Forelimb muscle (tissue), 1 donor: ENCODE results near the gene EYS. TPM values are rescaled to one million over a fixed set of nuclear protein-coding genes. Genes with fewer than 3 reads are reported as not detected.

ENCODE experiments used
- DNase-seq: peaks from one replicate; pipeline ENCODE4 v3.0.0-alpha.2; 2013; ENCODE audit warnings: low read depth
- polyA plus RNA-seq: library from polyadenylated mRNA; unstranded; fragments of 120-200 nt; gene quantifications from one replicate; pipeline ENCODE4 v1.2.1, GENCODE V29; 2013; ENCODE audit not compliant: insufficient read length

Gene EYS
- polyA plus RNA-seq, 1 donor = 0.47 TPM

DNA sequence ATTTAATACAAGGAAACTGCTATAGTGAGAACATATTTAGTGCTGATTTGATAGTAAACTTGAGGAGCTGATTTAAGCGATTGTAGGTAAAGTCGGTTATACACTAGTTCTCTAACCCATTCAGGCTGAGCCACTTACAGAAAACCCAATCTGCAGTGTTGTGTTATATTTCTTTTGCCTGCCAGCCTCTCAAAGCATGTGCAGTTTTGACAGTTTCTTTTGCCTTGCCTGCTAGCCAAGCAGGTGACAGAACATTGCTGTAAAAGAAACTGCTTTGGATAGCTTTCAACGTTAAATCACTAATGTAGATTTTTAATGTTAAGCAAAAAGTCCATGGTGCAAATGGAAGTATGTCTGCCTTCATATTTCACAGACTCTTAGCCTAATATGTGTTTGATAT, 982.9 kb downstream of the EYS start:
- no peak for DNase-seq

DNA sequence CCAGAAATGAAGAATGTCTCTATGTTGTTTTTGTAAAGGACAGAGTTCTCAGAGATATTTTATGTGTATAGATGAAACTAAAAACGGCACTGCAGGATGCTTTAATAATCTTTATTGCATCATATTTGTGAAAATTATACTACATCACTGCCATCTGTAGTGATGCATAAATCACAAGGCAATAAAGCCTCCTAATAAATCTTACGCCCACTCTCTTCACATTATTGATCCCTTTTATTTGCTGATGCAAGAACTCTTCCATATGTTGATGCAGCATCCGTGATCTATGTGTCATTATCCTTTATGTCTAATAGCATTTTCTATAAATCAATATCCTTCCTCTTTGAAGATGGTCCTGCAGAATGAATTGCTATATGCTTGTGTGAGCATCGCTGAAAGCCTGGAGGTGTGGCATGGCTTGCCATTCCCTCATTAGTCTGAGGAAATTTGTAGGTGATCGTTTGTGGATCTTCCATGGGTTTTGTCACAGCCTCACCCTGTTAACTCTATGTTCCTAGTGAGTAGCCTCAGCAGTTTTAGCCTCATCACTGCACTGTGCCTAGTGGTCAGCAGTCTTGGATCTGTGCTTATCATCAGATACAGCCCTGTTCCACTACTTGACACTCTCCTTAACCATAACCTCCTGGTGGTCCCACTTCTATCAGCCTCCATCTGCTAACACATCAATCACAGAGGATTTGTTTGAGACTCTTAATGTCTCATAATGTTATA, 983.5 kb downstream of the EYS start:
- no peak for DNase-seq

DNA sequence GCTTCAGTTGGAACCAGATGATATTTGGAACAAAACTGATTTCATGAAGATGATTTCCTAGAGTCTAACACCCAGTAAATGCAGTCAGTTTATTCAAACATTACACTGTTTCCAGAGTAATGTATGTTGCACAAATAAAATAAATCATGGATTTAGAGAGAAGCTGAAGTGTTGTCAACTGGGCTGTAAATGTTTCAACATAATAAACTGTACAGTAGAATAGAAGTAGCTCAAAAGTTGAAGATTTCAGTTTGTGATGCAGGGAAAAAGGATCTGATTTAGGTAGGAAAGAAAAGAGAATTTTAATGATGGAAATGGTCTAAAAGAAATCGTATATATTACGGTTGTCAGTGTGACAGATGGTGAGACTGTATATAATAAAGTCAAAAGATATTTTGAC, 985.2 kb downstream of the EYS start:
- DNase-seq = no peak

DNA sequence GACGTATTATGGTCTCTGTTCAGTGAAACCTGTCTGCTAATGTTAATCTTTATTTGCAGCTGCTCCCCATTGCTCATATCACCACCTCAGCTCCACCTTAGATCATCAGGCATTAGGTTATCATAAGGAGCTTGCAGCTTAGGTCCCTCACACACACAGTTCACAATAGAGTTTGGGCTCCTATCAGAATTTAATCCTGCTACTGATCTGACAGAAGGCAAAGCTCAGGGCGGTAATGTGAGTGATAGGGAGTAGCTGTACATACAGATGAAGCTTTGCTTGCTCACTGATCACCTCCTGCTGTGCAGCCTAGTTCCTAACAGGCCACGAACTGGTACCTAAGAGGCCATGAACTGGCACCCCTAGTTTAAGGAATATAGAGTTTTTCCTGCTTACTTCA, 989.7 kb downstream of the EYS start:
- DNase-seq = no peak

- no peak for DNase-seq
Observed at GRCh38 chr6:64715624-64716023, 991.4 kb downstream of the EYS start.

GRCh38 chr6:64714073-64714472, 993.0 kb downstream of the EYS start:
- DNase-seq = no peak

DNA sequence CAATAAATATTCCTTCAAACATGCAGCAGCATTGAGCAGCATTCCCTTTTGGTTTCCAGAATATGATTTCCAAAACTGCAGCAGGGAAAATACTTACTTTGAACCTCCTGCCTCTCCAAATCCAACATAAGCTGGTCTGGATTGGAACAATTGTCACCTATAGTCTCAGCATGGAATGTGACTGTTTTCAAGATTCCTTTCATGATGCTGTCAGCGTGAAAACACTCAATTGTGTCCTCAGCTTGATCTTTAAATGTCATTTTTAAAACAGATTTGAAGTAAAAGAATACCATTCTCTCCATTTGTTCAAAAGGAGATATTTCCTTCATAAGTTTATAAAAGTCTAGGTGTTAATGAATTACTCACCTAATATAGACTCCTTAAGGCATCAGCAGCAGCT, 993.9 kb downstream of the EYS start:
- no peak for DNase-seq

DNA sequence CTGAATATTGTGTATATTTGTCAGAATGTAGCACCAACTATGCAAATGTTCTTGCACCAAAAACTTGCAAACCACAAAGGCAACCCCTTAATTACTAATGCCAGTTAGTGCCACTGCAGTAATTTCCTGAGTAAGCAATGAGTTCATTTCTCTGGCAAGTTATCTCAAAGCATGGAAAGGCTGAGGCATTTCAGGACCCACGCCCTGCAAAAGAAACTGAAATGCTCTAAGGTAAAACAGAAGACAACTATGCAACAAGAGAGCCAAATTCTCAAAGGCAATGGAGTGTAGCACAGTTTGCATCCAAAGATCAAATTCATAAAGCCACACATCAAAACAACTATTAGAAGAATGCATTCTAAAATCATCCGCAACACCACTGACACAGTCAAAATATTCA, 994.4 kb downstream of the EYS start:
- DNase-seq = no peak

- no peak for DNase-seq
Observed at GRCh38 chr6:64703922-64704321, 1003.1 kb downstream of the EYS start.

- DNase-seq = no peak
Observed at GRCh38 chr6:64696053-64696452, 1011.0 kb downstream of the EYS start.

- no peak for DNase-seq
Observed at GRCh38 chr6:64694356-64694755, 1012.7 kb downstream of the EYS start.

DNA sequence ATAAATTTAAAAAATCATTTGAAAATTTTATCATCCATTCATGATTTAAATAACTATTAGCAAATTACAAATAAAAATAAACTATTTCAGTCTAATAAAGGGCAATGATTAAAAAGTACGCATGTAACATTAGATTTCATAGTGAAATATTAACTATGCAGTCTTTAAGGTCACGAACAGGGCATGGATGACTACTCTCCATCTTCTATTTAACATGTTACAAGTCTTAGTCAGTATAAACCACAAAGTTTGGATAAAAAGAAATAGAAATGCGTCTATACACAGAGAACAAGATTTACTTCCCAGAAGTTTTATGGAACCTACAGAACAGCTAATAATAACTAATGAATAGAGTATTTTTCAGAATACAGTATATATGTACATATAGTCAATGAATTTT, 1016.0 kb downstream of the EYS start:
- DNase-seq = no peak

DNA sequence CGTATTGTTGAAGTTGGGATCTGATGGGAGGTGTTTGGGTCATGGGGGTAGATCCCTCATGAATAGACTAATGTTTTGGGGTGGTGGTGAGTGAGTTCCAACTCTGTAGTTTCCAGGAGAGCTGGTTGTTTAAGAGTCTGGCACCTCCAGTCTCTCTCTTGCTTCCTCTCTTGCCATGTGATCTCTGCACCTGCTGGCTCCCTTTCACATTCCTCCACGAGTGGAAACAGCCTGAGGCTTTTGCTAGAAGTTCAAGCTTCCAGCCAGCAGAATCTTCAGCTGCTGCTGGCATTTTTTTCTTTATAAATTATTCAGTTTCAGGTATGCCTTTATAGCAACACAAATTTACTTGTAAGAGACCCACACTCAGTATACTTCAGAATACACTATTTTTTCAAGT, 1021.6 kb downstream of the EYS start:
- no peak for DNase-seq

GRCh38 chr6:64683682-64684081, 1023.3 kb downstream of the EYS start:
- no peak for DNase-seq

DNA sequence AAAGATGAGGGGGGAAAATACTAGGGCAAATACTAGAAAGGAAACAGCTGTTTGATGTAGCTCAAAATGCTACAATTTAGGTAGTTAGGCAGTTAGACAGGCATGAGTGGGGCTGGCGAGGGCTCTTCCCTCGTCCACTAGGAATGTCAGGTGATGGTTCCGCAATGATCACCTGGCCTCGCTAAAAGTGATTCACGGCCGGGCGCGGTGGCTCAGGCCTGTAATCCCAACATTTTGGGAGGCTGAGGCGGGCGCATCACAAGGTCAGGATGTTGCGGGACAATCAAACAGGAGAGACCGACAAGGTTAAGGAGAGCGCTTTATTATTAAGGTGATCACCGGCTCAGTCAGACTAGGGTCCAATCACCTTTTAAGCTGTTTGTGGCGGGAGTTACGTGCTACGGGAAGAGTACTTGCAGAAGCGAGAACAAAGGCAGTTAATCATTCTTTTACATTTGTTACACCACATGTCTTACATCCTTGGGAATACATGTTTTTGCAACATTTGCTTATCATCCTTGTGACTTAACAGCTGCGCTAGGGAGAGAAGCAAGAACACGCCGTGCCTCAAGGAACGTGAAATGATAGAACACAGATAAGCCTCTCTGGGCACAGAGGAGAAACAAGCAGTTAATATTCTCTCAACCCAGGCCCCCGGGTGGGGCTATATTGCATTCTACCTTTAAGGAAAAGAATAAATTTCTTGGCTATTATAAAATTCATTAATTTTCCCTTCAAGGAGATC, 1025.4 kb downstream of the EYS start:
- no peak for DNase-seq

- no peak for DNase-seq
Observed at GRCh38 chr6:64680446-64680845, 1026.6 kb downstream of the EYS start.

DNA sequence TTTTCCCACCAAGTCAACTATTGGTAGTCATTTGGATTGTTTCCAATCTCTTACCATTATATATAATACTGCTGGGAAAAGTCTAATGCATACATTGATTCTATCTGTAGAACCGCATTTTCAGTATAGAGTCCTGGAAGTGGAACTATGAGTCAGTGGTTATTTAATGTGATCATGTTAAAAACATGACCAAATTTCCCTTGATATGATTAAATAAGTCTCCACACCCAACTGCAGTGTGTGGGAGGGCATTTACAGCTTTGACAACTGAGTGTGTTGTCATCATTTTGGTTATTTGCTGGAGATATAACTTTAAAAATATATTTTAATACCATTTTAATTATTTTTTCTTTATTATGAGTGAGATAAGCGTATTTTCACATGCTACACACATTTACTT, 1027.6 kb downstream of the EYS start:
- DNase-seq = no peak

- peak; percentile 1 for DNase-seq
Observed at GRCh38 chr6:64672651-64673050, 1034.4 kb downstream of the EYS start.

DNA sequence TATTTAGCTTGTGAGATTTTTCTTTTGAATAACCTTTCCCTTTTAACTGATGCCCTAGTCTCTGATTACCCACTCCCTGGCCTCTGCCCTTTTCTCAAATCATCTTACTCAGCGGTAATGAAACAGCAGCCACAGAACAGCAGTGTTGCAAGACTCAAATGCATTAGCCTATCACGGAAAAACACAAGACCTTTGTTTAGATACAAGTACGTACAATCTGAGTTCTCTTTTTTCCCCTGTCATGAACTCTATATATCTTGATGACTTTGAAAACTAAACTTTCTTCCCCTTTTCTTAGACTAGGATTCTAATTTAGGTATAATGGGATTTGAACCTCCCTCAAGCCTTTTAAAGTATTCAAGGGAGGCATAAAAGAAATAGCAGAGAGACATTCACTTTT, 1034.9 kb downstream of the EYS start:
- DNase-seq = peak; percentile 2

DNA sequence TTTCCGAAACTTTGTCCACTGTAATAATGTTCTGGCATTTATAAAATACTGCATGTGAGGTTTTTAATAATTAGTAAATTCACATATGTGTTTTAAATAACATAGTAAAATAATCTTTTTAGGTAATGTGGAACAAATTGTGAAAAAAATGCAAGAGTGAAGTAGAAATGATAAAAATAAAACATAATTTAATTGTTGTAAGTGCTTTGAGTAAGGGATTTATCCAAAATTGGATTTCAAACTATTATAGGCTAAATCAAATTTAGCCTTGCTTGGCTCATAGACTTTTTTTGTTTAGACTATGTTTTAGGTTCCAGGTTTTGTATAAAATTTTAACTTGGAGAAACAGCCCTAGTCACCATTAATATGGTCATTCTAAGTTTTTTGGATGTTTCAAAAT, 1041.9 kb downstream of the EYS start:
- DNase-seq = no peak

- DNase-seq = no peak
Observed at GRCh38 chr6:64664480-64664879, 1042.5 kb downstream of the EYS start.

GRCh38 chr6:64644024-64644423, 1063.0 kb downstream of the EYS start:
- DNase-seq = no peak

- no peak for DNase-seq
Observed at GRCh38 chr6:64630901-64631300, 1076.1 kb downstream of the EYS start.

GRCh38 chr6:64622944-64623343, 1084.1 kb downstream of the EYS start:
- no peak for DNase-seq
